Caki2 (cell line): ENCODE measurements around the gene MCF2L2. TPM values are rescaled to one million over a fixed set of nuclear protein-coding genes. Genes with fewer than 3 reads are reported as not detected.
A peak's percentile ranks its signal among the peaks of the same experiment; 100 is the strongest.

Experiments
- DNase-seq: peaks from one replicate; pipeline ENCODE4 v3.0.0-alpha.2; 2015; ENCODE audit warnings: low read depth
- in situ Hi-C: cut with HindIII; loops from 2 replicates; pipeline ENCODE4 v1.10.0; 2016; ENCODE audit warnings: low sequenced_read_pairs, low pct_unique_long_range_greater_than_20kb, mixed read lengths
- total RNA-seq: library from RNA; depleted of rRNA; stranded (reverse); fragments of >200 nt; shearing (Covaris generic); gene quantifications from 2 replicates; pipeline ENCODE4 v1.2.3, GENCODE V29; 2014; ENCODE audit warnings: low replicate concordance

Gene MCF2L2
- total RNA-seq, 1 experiment from 2014 or later = 0.91 TPM

GRCh38 chr3:183349421-183350157 lies 78.8 kb downstream of the MCF2L2 start:
- in situ Hi-C loops = no loop called here
- no peak for DNase-seq

GRCh38 chr3:183342824-183343223 lies 85.6 kb downstream of the MCF2L2 start:
- in situ Hi-C loops = no loop called here
- DNase-seq = no peak

- DNase-seq = no peak
- in situ Hi-C loops = no loop called here
These were observed 86.7 kb downstream of the MCF2L2 start for GRCh38 chr3:183341545-183342288.

GRCh38 chr3:183340222-183340621 lies 88.2 kb downstream of the MCF2L2 start:
- no peak for DNase-seq
- in situ Hi-C loops = no loop called here

- no peak for DNase-seq
- in situ Hi-C loops = no loop called here
These were observed 88.8 kb downstream of the MCF2L2 start for GRCh38 chr3:183339461-183340086.

- DNase-seq = no peak
These were observed 89.9 kb downstream of the MCF2L2 start for GRCh38 chr3:183338520-183338919.

GRCh38 chr3:183332487-183332886 lies 95.9 kb downstream of the MCF2L2 start:
- in situ Hi-C loops = no loop called here
- DNase-seq = no peak

More at GRCh38 chr3:183338520-183338919, 89.9 kb downstream of the MCF2L2 start:
- in situ Hi-C loops = no loop called here

GRCh38 chr3:183331498-183331897 lies 96.9 kb downstream of the MCF2L2 start:
- DNase-seq = no peak
- in situ Hi-C loops = no loop called here

- DNase-seq = no peak
- in situ Hi-C loops = no loop called here
These were observed 97.5 kb downstream of the MCF2L2 start for GRCh38 chr3:183330881-183331280.

- in situ Hi-C loops = no loop called here
- no peak for DNase-seq
These were observed 98.9 kb downstream of the MCF2L2 start for GRCh38 chr3:183329543-183329942.

GRCh38 chr3:183328823-183329222 lies 99.6 kb downstream of the MCF2L2 start:
- DNase-seq = peak; percentile 91
- in situ Hi-C loops = no loop called here

- DNase-seq = no peak
- in situ Hi-C loops = no loop called here
These were observed 100.3 kb downstream of the MCF2L2 start for GRCh38 chr3:183328164-183328563.

GRCh38 chr3:183327343-183327742 lies 101.1 kb downstream of the MCF2L2 start:
- DNase-seq = no peak
- in situ Hi-C loops = no loop called here

- DNase-seq = no peak
- in situ Hi-C loops = no loop called here
These were observed 104.3 kb downstream of the MCF2L2 start for GRCh38 chr3:183324083-183324482.

GRCh38 chr3:183319371-183319770 lies 109.0 kb downstream of the MCF2L2 start:
- DNase-seq = no peak
- in situ Hi-C loops = no loop called here

- in situ Hi-C loops = no loop called here
- no peak for DNase-seq
These were observed 109.5 kb downstream of the MCF2L2 start for GRCh38 chr3:183318877-183319276.

- in situ Hi-C loops = no loop called here
- no peak for DNase-seq
These were observed 110.2 kb downstream of the MCF2L2 start for GRCh38 chr3:183317886-183318865.

- in situ Hi-C loops = no loop called here
- no peak for DNase-seq
These were observed 111.1 kb downstream of the MCF2L2 start for GRCh38 chr3:183317271-183317670.
